ENCODE data around the gene TOMM6.

Gene TOMM6

GRCh38 chr6:41787219-41787917 is at the start of gene TOMM6:
Gene TOMM6 (plus strand): TSS chr6:41787694. CDS start chr6:41787698, 4 bp downstream.
- DNase-seq (ENCODE audit: low read depth in 2 of 2) = peak; percentile 96
- peak; percentile 89 for TF ChIP-seq CTCF (IDR thresholded peaks at IDR 0.05; ENCODE audit: low read depth, low read length)

GRCh38 chr6:41739041-41739440 is 48.5 kb upstream of the TOMM6 start:
- no peak overlapping the region for H3K4me3 ChIP-seq (replicated peaks in 1 of 2; ENCODE audit: low read depth in 2 of 2, low read length in 2 of 2)
- no peak for TF ChIP-seq CTCF (IDR thresholded peaks at IDR 0.05; ENCODE audit: low read depth, low read length)
- peak in 1 of 2 donors; percentile 70 for DNase-seq (ENCODE audit: low read depth in 2 of 2)

More at GRCh38 chr6:41787219-41787917, at the start of gene TOMM6:
- H3K4me3 ChIP-seq (replicated peaks in 1 of 2; ENCODE audit: low read depth in 2 of 2, low read length in 2 of 2) = peak within 1 kb of the TSS; percentile 77 to 96

DNA sequence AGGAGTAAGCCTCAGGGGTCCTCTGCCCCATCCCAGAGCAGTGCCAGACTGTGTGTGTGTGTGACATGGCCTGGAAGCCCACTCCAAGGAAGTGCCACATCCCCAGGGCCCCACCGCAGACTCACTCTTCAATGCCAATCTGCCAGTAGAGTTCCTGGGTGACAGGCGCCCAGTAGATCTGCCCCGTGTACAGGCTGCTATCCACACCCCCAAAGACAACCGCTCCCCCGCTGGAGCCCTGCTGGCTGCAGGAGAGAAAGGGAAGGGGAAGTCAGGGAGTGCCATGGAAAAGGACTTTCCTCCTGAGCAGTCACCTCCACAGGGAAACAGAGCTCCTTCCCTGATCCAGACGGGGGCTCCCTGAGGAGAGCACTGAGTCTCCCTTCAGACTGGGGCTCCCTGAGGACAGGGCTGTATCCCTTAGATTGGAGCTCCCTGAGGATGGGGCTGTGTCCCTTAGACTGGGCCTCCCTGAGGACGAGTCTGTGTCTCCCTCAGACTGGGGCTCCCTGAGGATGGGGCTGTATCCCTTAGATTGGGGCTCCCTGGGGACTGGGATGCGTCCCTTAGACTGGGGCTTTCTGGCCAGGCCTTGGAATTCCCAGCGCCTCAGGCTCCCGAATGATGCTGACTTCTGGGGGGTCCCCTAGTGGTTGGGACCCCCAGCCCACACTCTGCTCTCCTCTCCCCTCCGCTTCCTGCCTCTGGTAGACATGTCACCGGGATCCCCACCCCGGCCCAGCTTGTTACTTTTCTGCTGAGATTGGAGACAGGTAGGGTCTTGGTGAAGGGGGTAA is 46.9 kb upstream of the TOMM6 start:
- no peak for TF ChIP-seq CTCF (IDR thresholded peaks at IDR 0.05; ENCODE audit: low read depth, low read length)
- no peak overlapping the region for H3K4me3 ChIP-seq (replicated peaks in 1 of 2; ENCODE audit: low read depth in 2 of 2, low read length in 2 of 2)
- DNase-seq (ENCODE audit: low read depth in 2 of 2) = no peak

GRCh38 chr6:41741625-41742490 is 45.6 kb upstream of the TOMM6 start:
- DNase-seq (ENCODE audit: low read depth in 2 of 2) = no peak
- TF ChIP-seq CTCF (IDR thresholded peaks at IDR 0.05; ENCODE audit: low read depth, low read length) = no peak
- H3K4me3 ChIP-seq (replicated peaks in 1 of 2; ENCODE audit: low read depth in 2 of 2, low read length in 2 of 2) = no peak overlapping the region

- no peak for TF ChIP-seq CTCF (IDR thresholded peaks at IDR 0.05; ENCODE audit: low read depth, low read length)
- DNase-seq (ENCODE audit: low read depth in 2 of 2) = no peak
- no peak overlapping the region for H3K4me3 ChIP-seq (replicated peaks in 1 of 2; ENCODE audit: low read depth in 2 of 2, low read length in 2 of 2)
Observed at GRCh38 chr6:41743406-41744235, 43.9 kb upstream of the TOMM6 start.
